ENCODE results near the gene EDIL3.
"Not testable (repeated sequence)": the region's sequence is repeated elsewhere in the genome, so short reads cannot be mapped to it uniquely, and the experiment has no call there.

EDIL3 gene

GRCh38 chr5:84297641-84298040 is 87.0 kb downstream of the EDIL3 start:
- DNase-seq = not testable (repeated sequence)

DNA sequence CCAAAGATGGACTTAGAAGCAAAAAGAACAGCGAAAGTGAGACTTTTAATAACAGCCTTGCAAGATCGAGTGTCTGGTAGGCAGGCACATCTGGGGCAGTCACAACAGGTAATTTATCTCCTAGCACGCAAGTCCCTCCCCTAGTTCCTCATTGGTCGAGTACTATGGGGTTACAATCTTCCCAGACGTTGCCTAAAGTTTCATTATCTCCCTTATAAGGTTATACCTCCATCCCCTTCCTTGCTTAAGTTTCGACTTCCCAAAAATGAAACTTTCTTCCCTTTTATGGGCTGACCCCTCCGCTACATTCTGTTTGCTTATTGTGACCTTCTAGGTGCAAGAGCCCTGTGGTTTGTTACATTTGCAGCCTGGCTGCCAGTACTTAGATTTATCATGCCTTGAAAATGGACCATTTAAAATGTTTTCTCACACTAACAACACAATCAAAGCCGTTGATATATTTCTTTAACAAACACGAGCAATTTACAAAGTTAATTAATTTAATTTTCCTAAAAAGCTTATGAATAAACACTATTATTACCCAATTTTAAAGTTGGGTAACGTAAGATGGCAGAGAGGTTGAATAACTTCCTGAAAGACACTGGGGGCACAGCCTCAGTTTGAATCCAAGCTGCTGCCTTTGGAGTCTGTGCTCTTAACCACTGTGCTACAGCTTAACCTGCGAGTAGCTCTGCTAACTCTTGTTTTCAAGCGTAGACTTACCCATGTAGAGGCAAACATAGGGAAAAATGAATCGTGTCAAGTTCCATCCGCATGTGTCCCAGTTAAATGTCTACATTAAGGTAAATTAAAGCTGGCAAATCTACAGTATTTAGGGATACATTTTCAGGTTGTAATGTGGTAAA is 91.7 kb downstream of the EDIL3 start:
- DNase-seq = no peak

DNA sequence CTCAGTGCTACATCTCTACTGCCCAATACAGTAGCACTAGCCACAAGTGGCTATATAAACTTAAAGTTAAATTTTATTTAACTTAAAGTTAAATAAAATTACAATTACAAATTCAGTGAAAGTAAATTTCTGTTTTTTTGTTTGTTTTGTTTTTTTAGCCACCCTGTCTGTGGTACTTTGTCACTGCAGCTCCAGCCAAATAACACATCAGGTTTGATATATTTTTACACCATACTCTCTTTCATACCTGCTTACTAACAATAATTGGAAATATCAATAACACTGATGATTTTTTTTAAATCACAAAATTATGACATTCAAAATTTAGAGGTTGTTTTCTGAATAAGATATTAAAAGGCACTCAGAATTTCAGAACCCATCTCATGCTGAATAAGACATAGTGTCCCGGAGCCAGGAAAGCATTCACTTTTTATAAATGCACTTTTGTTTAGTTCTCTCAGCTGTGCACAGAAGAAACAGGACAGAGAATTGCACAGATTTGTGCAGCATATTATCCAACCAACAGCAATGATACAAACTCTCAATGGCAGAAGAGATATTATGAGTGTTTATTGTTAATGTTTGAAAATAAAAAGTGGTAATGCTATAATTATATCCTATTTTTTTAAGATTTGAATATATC is 92.6 kb downstream of the EDIL3 start:
- no peak for DNase-seq

- DNase-seq = no peak
Measured at GRCh38 chr5:84290673-84291072, 94.0 kb downstream of the EDIL3 start.

DNA sequence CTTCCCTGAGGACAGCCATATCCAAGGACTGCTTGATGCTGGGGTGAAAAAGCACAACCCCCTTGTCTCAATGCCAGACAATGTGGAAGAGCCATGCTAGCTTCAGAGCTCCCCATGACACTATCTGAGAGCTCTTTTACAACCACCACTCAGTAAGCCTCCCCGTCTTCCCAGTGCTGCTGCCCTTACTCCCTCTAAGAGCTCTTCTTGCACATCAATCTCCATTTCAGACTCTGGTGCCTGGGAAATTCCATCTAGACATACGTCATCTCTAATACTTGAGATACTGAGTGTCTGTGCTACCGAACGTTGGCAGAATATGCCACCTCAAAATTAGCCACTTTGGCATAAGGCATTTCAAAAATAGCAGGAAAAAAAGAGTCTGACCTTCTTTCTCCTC is 94.5 kb downstream of the EDIL3 start:
- no peak for DNase-seq

DNA sequence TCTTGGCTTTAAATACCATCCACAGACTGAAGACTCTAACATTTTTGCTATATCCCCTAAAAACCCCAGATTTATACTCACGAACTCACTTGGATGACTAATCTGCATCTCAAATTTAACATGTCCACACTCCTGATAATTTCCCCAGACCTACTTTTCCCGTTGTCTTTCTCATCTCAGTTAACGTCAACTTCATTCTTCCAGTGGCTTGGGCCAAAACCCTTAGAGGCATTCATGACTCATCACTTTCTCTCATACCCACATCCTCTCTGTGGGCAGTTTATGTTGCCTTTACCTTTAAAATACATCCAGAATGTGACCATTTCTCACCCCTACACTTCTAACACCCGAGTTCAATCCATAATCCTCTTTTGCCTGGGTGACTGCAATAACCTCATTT is 96.7 kb downstream of the EDIL3 start:
- no peak for DNase-seq

GRCh38 chr5:84286662-84287061 is 98.0 kb downstream of the EDIL3 start:
- no peak for DNase-seq

DNA sequence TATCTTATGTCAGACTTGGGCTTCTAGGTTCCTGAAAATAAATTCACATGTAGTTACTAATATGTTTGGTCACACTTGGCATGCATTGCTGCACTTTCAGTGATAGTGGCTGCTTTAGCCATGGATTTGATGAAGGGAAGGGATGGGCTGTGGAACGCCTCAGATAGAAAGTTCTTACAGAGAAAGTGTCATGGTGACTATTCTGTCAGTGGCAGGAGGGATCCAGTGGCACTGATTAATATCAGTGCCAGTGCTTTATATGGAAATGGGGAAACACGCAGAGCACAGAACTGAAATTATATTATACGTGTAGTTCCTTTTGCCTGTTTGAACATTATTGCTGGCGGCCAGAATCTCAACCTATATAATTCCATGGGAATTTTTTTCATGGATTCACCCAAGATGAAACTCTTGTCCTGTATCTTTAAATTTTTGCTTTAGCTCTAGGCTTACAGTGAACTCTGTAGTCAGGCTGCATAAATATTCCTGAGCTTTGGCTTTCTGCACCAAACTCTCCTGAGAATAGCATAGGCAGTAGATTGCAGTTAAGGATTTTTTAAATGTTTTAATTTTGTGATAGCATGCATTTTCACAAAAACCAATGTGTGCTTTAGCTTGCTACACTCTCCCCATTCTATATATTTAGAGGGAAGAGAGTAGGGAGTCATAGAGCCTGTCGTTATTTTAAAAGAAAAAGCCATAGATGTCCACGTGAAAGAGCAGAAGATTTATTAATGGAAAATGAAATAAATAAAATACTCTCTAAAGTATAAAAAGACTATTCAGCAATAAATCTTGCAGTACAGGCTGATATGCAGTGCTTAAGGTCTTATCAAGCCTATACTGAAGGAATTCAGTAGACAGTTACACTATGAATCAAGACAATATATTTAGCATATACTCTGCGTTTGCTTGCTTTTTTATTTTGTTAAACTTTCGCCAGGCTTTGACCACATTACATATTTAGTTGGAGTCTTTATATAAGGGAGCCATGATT is 98.7 kb downstream of the EDIL3 start:
- no peak for DNase-seq

GRCh38 chr5:84281383-84281782 is 103.3 kb downstream of the EDIL3 start:
- no peak for DNase-seq

GRCh38 chr5:84279234-84279633 is 105.4 kb downstream of the EDIL3 start:
- no peak for DNase-seq

DNA sequence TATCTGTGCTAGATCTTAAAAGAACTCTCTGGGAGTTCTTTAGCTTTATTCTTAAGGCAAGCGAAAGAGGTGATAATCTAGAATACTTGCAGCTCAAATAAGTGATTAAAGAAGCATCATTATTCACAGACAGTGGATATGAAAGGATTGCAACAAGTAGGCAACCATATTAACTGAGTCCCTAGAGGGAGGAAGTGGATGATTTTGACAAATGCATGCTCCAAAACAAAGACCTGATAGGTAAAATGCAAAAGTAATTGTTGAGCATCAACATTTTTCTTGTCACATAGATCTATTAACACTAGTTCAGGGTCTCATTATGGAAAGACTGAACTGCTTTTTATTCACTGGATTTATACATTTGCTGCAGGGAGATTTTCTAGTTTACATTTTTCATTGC is 109.1 kb downstream of the EDIL3 start:
- no peak for DNase-seq

- no peak for DNase-seq
Measured at GRCh38 chr5:84274585-84275468, 109.9 kb downstream of the EDIL3 start.

DNA sequence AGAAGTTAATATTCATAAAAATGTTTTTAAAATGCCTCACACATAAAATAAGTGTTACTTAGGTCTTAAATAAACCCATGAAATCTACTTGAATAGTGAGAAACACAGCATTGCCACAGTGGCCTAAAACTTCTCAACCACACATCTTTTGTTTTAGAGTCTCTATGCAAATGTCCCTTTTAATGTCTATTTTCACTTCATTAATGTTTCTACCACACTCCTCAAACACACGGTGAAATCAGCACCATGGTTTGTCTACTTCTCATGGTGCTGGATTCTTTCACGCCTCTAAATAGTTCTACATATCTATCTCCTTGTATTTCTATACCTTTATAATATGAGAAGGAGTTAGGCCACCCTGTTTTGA is 111.2 kb downstream of the EDIL3 start:
- no peak for DNase-seq

DNA sequence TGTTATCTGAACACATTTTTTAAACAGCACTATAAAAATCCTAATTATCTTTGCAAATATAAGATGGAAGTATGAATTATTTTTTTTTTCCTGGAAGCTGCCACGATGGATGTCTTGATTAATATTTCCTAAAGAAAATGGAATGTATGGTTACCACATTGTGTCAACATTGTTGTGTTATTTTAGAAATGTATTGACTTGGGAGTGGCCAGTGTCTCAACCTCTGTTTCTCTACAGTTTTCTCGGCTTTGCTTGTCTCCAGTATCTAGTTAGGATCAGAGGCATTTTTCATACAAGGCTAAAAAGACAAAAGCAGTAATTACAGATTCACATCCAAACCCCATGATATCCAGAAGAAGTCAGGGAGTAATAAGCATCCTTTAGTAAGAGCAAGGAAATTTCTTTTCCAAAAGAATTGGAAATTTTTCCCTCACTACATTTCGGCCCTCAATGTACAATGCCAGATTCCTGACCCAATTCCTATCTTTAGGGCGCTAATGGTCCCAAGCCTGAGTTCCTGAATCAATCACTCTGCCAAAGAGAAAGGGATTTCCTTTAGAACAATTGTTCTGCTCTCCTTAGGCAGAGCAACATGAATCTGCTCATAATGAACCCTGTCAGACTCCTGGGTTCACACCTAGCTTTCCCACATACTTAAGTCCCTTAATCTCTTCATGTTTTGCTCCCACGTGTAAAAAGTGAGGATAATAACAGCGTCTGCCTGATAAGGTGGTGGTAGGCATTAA is 111.7 kb downstream of the EDIL3 start:
- no peak for DNase-seq

DNA sequence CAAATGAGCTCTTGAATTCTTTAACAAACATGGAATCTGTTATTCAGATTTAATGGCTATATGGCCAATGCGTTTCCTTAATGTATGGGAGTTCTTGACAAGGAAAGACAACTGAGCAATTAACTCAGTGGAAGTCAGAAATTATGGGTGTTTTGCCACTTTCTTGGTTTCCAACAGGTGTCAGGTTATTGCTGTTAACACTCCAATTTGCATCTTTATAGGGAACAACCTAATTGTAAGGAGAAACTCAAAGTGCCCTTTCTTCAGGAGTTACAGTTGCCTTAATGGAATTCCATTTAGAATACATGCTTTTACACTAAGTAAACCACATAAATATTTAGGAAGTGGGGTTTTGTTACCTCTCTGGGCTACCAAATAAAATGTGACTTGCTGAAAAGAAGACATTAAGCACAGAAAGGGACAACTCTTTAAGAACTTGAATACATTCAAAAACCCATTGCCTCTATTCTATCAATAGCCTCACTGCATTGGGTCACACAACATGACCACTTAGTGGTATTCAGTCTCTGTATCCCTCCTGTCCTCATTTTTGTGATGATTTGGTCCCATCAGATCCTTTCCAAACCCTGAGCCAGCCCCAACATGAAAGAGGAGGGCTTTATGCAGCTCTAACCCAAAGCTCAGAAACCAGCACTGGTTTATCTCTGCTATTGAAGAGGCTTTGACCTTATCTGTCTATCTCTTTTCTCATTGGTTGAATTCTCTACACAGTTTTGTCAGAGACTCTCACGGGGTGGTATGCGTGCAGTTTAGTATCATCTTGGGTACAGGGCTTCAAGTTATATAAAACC is 118.7 kb downstream of the EDIL3 start:
- DNase-seq = no peak

- DNase-seq = no peak
Measured at GRCh38 chr5:84265130-84265529, 119.5 kb downstream of the EDIL3 start.

DNA sequence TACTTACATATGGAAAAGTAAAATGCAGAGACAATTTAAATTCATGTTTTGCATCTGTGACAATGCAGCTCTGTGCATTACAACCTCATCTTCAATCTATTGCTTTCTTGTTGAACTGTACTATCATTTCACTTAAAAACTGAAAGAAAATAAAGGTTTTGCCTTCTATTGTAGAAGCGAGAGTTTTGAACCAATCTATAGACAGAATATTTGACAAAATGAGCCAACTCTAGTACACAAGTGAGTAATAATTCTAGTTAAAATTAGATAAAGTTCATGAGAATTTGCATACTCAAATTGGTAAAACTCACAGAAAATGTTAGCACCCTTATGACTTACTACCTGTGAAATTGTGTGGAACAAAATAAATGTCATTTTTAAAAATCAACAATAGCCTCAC is 123.7 kb downstream of the EDIL3 start:
- DNase-seq = no peak

- DNase-seq = no peak
Measured at GRCh38 chr5:84260140-84260539, 124.5 kb downstream of the EDIL3 start.

DNA sequence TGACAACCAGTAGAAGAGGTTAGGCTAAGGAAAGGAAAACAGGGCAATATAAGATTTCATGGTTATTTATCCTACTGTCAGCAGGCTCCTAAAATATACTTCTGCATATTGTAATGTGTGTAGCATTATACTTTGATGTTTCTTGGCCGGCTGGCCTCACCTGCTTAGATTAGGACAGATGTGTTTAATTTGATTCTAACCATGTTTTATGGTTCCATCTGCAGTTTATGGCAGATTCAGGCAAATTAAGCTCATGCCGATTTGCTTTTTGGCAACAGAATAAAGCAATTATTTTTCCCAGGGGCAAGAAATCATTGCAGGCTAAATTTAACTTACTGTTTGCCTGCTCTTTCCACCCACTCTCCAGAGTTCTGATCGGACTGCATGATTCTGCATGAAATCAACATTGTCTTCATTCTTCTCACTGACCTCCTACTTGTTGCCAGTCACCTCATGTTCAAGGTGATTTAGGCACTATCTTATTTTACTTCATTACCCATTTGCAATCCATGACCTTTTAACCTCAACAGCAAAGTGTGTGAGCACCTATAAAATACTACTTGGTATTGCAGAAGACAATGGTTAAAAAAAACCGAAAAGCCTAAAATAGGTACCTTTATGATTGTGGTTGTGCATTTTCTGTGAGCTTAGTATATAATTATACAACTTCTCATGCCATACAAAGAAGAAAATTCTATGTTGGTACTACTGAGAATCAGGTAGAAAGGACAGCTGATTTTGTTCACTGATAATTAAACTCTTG is 125.2 kb downstream of the EDIL3 start:
- DNase-seq = no peak

GRCh38 chr5:84257061-84257460 is 127.6 kb downstream of the EDIL3 start:
- no peak for DNase-seq
